Fibroblast of skin of left quadriceps (primary cell): ENCODE measurements around the gene PRRX1.

Source experiments
- DNase-seq, 2 experiments: peaks; one replicate each; pipeline ENCODE4 v3.0.0-alpha.2; 2013; ENCODE audit warnings: low read depth in 2 of 2

The PRRX1 gene

DNA sequence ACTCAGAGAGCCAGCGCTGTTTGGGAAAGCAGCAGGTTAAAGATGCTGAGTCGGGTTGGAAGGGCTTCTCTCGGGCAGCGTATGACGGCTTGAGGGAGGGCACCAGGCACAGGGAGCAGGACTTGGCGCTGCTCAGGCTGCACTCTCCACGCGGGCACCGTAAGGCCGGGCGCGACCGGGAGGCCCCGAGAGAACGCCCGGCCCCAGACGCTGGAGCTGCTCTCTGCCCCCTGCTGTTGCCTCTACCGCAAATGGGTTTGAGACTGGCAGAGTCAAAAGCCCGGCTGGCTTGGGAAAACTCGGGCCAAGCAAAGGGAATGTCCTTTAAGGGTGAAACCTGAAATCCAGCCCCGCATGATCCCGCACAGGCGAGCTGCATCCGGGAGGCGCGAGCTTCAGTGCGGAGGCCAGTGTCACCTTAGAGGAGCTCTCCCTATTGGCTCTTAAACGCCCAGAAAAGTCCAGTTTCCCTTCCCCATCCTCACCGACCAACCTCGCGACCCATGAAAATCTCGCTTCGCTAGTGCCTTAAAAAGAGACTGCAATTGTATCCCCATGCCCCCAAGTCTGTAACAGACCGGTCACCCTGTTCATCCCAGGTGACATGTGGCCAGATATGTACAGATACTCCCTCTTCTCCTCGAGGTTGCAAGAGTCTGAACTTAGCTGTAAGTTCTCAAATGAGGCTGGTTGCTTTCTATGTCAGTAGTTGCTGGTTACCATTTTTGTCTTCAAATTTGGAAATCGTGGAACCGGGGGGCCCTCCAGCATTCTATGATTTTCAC is 1.1 kb downstream of the PRRX1 start:
- DNase-seq = no peak

DNA sequence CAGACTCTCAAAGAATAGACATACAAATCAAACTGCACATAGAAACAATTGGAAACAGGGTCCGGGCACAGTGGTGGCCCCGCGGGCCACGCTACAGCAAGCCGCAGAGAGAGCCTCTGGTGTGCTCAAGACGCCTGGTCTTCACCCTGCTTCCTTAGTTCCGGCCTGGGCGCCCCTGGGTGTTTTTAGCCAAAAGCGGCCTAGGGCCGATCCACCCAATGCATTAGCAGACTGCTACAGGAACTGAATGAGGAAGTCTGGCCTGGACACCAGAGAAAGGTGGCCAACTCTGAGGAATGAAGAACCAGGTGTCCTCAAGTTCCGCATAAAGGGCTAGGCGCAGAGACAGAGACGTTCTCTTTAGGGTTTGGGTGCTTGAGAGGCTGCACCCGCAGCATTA is 1.7 kb downstream of the PRRX1 start:
- DNase-seq = no peak

DNA sequence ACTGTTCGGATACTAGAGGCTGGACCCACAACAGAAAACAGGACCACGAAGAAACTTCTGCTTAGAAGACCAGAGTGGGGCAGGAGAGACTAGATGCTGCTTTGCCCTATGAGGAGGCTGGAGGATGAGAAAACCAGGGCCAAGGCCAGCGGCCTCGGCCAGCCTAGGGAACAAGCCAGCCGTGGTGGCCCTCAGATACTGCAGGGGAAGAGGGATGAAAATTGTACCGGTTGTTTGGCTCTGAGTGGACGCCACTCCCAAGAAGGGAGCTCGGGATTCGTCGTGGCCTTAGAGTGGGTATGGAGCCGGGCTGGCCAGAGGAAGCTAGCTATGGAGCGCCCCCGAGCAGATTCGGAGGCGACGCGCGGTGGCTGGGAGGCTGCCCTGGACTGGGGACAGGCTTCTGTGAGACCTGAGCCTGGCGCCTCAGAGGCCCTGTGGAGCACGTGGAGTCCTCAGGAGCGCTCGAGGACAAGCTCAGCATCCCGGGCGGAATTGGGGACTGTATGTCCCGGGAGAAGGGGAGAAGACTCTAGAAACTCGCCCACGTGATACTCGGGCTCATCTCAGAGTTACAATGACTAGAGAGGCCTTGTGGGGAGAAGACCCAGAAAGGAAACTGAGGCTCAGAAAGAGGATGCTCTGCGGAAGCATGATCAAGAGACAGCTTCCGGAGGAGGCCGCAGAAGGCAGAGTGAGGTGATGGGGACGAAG is 2.8 kb downstream of the PRRX1 start:
- no peak for DNase-seq

DNA sequence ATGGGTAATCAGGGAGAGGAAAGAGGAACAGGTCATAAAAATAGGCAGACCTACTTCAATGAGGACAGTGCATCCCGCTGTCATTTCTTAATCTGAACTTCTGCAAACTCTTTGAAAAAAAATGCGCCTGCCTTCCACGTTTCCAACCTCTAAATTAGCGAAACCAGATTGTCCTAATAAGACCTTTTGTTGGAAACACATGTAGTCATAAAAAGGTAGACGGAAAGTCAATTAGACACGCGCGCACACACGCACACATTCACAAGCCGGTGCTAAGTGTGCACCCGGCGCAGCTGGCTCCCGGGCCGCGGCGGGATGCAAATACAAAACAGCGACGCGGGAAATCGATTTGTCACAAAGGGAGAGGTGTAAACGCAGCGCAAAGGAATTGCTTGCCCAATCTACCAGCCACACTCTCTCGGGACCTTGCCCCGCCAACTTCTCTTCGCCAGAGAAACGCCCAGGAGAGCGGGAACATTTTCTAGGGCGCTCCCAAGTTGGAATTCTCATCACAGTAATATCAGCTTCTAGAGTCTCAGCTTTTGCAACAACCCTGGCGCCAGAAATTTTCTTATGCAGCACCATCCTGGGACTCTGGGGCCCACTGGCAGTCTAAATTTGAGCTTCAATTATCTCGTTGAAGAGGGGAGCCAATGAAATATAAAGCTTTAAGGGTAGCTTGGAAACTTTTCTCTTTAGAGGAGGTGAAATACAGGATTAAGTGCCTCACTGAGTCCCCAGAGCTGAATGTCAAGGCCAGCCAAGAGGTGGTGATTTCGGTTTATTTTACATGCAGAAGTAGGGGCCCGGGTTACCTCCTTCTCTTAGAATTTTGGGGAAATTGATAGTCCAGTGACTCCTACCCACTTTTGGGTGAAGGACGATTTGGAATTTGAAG is 4.5 kb downstream of the PRRX1 start:
- peak in 1 of 2 experiments; percentile 75 for DNase-seq

DNA sequence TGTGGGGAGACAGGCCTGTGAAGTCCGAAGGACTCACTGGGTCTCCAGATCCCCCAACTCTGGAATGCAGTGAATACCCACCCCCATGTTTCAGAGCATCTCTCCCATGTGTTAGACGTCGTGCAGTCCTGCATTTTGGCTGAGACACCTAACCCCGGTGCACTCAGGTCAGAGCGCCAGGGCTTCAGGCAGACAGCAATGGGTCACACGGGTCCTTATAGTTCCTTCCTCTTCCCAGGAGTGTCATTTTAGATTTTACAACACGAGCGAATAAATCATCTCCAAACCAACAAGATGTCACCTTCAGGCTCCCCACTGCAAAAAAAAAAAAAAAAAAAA is 5.1 kb downstream of the PRRX1 start:
- DNase-seq = no peak

DNA sequence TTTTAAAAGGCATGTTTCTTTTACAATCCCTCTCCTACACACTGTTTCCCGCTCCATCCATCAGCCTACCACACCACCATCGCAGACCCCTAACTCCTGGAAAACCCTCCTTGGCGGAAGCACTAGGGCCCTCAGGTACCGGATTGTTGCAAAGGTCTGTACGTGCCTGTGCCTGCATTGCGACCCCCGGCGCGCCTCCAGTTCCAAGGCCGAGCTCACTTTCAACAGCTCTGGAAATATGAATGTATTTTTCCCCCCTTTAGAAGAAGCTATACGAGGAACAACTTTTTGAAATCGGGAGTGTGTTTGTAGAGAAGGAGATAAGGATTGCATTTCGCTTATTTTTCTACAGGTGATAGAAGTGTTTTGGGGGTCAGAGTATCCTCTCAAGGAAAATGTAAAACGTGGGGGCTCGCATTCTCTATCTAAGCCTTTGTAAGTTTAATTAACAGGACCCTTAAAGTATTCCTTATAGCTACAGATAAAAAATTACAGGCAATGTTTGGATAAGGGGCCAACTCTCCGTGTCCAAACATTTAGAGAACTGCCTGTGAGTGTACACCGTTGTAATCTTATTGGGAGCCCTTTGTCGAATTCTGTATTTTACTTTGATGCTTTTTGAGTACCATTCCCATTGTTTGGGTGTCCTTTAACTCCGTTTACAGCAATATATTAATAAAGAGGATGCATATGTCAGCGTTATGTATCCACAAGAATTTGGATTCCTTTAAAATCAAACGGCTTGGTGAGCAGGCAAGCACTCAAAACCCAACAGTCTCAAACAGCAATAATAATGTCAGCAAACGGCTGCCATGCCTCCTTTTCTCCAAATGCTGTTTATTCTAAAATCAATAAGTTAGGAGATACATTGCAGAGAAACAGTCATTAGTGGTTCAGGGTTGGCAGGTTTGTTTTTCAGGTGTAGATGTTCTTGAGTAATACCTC is 5.9 kb downstream of the PRRX1 start:
- no peak for DNase-seq

DNA sequence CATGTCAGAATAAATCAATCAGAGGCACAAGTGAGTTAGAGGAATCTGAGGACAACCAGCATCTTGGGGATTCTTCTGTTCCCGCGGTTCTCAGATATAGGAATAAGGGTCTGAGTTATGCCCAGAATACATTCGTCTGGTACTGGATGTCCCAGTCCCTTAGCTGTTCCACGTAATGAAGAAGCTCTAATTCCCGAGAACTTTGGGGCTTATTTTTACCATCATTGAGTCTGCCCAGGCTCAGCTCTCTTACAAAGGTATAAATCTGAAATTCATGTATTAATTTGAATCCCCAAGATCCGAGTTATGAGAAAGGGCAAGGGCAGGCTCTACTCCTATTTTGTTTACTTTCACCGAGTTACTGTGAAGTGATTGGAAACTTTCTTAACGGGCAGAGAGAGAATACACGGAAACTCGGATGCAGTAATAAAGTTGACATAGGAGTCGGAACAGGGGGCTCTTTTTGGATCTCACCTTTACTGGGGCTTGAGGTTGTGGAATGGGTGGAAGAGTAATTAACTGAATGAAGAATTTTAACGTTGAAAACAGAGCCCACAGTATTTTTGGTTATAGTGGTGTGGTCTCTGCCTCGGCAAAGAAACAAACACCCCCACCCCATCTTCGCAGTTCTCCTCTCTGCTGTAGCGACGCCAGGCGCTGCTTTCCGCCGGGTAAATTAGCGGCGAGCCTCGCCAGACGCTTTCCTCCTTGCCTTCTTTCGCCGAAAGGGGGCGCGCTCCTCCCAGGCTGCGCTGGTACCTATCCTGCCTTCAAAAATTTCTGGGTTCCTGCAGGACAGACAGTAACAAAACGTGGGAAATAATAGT is 7.1 kb downstream of the PRRX1 start:
- DNase-seq = peak in 1 of 2 experiments; percentile 63

DNA sequence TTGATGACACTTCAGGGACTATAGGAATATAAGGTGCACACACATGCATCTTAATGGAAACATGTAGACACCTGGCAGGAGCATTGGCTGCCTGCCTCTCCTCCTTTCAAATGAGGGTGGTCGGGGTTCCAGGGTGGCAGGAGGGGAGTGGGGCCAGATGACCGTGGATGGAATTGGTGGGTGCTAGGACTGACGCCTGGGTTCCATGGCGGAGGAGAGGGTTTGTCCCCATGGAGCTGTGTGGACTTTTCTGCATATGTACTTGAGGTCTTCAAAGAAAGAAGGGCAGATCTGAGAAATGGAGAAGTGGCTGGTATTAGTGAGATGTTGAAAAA is 7.7 kb downstream of the PRRX1 start:
- DNase-seq = no peak

DNA sequence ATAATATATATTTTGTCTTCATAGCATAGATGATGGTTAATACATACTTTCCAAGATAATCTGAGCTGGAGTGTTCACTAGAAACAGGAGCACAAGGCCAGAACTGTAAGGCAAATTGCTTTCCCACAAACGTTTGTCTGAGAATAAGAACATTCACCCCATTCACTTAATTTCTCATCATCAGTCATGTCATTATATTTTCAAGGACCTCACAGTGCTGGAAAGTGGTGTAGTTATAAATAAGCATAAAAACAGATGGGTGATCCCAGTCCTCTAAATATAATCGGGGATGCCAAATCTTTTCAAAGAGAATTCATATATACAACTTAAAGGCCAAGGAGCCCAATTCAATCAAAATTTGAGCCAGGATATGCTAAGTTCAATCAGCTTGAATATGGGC is 8.4 kb downstream of the PRRX1 start:
- no peak for DNase-seq

DNA sequence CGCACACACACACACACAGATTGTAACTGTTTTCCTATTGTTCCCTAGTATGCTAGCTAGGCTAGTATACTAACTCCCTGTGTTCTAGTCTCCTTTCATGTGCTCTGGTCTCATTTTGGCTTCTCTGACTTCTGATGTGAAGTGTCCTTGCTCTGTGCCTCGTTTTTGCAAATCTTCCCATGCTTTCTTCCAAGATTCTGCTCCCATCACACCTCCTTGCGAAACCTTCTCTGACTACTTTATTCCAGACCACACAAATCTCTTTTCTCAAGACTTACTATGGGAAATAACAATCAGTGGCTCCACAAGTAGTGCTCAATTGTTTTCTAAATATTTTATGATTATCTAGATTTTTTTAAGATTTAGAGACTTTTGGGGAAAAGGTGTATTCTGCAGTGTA is 10.3 kb downstream of the PRRX1 start:
- DNase-seq = peak in 1 of 2 experiments; percentile 43

DNA sequence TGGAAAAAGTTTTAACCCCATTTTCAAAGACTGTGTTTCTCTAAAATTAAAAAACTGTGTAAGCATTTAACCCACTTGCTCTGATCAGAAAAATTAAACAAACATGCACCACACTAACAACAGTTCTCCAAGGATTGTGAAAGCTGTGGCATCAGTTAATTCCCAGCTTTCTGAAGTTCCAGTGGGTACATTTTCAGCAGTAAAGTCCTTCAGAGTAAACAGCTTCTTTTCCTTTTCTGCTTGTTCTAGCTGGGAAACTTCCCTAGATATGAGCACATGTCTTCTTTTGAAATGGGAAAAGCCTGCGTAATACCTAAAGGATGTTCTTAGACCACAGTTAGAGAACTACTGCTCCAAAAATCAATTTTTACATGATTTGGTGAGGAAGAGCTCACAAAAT is 11.1 kb downstream of the PRRX1 start:
- no peak for DNase-seq

DNA sequence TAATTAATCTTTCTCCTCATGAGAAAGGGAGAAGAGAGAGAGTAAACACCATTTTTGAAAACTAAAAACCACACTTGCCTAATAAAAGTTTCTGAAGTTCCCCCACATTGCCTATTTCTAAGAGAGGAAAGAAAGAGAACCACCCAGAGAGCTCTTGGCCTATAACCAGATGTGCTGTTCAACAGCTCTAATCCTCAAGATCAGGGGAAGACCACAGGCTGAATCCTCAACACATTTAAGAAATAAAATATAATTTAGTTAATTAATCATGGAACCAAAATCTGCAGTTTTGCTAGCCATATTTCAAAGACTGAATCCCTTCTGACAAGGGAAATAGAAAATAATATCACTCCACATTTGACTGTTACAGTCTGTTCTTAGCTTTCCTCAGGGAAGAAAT is 11.9 kb downstream of the PRRX1 start:
- no peak for DNase-seq

DNA sequence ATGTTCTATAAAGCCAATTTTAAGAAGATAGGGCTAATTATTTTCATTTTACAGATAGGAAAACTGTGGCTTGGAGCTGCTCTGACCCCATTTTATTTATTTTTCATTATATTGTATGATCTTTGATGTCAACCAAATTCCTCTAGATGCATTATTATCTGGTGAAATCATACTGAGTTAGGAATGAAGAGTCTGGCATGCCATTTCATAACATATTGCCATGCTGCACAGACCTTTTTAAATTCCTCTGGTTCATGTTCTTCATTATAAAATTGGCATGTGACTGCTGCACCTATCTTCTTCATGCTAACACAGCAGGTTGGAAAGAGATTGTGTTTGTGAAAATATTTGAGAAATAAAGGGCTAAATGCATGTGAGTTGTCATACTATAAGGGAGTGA is 12.7 kb downstream of the PRRX1 start:
- no peak for DNase-seq

DNA sequence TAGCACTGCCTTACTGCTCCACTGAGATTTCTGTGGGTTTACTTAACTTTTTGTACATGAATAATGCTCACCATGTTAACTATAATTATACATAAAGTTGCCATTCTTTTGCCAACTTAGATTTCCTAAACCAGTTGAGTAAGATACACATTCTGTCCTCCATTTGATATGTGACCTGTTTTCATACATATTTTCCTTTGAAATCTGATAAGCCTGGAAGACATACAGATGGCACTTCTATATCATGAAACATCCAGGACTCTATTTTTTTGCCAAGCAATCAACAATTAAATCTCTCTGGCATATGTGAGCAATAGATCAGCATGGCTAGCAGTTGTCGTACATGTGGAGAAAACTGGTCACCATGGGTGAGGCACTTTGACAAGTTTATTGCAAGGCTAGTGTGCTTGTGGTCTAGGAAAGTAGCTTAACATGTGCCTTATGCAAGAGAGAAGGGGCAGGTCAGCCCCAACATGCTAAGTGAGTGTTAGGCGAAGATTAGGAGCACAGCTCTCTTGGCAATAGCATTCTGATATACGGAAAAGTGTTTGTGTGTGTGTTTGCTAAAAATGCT is 14.2 kb downstream of the PRRX1 start:
- DNase-seq = no peak

DNA sequence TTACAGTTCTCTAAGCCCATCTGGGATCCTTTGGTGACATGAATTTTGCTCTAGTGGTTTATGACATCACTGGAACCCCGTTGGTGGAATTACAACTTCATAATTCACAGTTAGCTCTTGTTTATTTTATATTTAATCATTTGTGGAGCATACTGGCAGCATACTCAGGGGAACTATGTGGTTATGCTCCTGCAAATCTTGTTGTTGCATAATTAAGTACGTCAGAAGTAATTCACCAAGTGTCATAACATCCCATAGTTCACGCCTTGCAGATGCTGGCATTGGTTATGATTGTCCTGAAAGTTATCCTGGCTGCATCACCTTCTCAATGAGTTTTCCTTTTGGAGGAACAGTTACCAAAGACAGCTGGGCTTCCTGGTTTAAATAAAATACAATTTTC is 16.5 kb downstream of the PRRX1 start:
- DNase-seq = peak; percentile 86 to 88

DNA sequence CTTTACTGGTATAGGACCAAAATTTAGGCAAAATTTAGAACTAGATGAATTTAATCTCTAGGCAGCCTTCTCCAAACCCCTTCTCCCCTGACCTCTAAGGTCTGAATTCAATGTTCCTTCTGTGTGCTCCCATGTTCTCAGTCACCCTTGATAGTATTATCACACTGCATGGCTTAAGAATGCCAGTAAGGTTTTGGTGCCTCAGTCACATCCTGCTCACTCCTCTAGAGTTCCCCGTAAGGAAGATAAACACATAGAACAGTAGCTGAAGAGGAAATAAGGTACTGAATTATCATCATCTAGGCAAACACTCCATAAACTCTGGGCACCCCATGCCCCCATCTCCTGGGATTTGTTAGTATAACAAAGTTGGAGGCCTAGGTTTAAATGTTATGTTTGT is 18.2 kb downstream of the PRRX1 start:
- no peak for DNase-seq

DNA sequence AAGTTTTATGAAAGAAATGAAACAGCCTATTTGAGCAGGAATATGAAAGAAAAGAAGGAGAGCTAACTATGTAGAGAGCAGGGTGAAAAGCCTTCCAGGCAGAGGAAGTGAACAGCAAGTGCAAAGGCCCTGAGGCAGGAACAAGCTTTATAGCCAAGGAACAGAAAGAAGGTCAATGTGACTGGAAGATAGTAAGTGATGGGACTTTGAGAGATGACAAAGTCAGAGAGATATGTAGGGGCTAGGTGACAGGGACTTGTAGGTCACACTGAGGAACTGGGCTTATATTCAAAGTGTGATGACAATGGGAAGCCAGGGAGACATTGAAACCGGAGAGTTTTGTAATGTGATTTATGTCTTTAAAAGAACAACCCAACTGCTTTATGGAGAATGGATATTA is 18.9 kb downstream of the PRRX1 start:
- no peak for DNase-seq

DNA sequence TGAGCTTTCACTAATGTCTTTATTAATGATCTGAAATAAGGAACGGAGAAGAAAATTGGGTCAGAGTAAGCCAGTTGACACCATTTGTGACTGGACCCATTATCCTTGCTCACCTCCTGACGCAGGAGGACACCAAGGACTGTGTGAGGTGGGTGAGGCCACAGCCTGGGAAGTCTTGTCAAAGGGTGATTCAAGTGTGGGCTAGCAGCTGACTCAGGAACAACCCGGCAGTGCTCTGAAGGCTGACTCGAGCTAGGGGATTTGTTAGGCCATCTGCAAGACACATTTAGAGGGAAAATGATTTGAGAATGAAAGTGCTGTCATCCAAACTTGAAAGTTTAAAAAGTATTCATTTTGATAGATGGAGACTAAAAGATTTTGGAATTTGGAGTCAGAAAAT is 21.2 kb downstream of the PRRX1 start:
- DNase-seq = no peak

DNA sequence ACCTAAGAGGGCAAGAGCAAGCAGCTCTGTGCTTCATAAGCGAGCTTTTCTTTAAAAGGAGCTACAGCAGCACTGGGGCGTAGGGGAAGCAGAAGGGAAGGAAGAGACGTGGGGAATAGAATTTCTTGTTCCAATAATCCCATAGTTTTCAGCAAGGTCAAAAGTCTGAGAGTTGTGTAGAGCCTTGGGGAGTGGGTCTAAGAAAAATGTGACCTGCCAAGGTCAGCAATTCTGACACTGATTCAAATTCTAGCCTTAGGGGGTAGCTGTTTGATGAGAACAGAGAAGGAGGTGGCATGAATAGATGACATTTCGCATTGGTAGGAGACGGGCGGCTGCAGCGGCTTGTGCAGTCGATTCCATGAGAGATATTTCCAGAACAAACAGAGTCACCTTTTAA is 22.4 kb downstream of the PRRX1 start:
- DNase-seq = no peak

DNA sequence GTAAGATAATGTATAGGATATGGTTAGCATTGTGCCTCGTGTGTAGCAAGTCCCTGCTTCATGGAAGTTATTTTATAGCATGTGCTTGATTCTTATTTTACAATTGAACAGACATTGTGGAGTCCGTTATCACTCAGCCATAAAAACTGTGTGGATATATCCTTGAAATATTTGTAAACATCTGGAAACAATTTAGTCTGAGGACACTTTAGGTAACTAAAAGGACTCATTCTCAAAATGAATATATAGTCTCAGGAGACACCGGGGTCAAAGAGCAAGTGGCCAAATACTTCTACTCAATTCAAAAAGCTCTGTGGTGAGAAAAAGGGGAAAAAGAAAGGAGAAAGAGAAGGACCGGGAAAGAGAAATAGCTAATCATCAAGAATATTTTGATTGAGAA is 23.7 kb downstream of the PRRX1 start:
- DNase-seq = no peak
